GM18907 (cell line): ENCODE data around the gene XXYLT1.
A peak's percentile ranks its signal among the peaks of the same experiment; 100 is the strongest.
"Not testable (repeated sequence)": the region's sequence is repeated elsewhere in the genome, so short reads cannot be mapped to it uniquely, and the experiment has no call there.

ENCODE experiments used
- ATAC-seq: cut with Tn5 transposase; IDR thresholded peaks from one replicate; pipeline ENCODE4 v1.9.1; 2021; ENCODE audit warnings: mild to moderate bottlenecking, moderate library complexity; ENCODE audit not compliant: unreplicated experiment

The XXYLT1 gene, protein sequence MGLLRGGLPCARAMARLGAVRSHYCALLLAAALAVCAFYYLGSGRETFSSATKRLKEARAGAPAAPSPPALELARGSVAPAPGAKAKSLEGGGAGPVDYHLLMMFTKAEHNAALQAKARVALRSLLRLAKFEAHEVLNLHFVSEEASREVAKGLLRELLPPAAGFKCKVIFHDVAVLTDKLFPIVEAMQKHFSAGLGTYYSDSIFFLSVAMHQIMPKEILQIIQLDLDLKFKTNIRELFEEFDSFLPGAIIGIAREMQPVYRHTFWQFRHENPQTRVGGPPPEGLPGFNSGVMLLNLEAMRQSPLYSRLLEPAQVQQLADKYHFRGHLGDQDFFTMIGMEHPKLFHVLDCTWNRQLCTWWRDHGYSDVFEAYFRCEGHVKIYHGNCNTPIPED

DNA sequence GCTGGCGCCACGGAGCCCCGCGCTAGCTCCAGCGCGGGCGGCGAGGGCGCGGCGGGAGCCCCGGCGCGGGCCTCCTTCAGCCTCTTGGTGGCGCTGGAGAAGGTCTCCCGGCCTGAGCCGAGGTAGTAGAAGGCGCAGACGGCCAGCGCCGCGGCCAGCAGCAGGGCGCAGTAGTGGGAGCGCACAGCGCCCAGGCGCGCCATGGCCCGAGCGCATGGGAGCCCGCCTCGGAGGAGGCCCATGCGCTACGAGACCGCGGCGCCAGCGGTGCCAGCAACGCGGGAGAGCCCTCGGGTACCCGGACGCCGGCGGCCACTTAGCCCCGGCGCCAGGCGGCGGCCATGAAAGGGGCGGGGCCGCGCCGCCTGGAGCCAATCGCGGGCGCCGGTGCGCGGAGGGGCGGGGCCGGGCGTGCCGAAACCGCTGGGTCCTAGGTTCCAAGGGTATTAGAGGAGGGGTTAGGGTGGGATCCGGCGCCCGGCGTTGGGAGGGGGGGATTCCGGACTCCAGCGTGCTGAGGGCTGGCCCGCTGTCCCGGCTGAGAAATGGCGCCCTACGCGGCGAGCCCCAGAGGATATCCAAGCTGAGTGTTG, at the start of gene XXYLT1:
XXYLT1 (minus strand) TSS at position 343 of the 593 bp plus-strand sequence; CDS start at position 242, 101 bp downstream.
- peak; percentile 83 for ATAC-seq

DNA sequence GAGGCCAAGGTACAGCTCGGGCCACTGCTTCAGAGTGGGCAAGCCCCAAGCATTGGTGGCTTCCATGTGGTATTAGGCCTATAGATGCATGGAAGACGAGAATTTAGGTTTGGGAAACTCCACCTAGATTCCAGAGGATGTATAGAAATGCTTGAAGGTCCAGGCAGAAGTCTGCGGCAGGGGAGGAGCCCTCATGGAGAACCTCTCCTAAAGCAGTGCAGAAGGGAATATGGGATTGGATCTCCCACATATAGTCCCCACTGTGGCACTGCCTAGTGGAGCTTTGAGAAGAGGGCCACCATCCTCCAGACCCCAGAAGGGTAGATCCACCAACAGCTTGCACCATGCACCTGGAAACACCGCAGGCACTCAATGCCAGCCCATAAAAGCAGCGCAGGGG, 48.1 kb upstream of the XXYLT1 start:
- ATAC-seq = no peak

DNA sequence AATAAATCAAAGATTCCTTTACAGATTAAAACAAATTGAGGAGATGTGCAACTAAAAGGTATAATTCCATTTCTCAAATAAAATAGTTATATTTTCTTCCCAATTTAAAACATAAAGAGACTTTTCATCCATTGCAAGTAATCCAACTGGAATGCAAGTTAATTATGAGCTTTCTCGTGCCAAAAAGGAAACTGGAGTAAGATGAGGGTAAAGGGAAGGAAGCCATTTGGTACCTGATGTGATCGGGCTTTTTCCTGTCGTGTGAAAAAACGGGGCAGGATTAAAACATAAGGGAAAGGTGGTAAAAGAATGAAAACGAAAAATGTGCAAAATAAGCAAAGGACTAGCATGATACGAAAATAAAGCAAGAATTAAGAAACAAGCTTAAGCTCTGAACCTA, 41.8 kb upstream of the XXYLT1 start:
- no peak for ATAC-seq

DNA sequence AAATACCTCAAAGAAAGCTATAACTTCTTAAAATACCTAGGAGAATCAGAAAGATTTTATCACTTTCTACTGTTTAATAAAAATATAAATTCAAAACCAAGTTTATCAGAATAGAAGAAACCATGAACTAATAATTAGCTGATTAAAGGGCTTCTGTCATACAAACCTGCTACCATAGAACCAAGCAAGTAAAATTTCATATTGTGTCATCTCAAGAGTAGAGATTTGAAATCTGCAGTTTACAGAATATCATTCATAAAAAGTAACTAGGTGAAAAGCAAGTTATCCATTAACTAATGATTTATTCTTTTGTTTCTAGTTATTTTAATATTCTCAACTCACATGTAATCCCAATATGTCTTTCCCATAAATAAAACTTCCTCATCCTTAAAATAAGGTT, 36.8 kb upstream of the XXYLT1 start:
- no peak for ATAC-seq

DNA sequence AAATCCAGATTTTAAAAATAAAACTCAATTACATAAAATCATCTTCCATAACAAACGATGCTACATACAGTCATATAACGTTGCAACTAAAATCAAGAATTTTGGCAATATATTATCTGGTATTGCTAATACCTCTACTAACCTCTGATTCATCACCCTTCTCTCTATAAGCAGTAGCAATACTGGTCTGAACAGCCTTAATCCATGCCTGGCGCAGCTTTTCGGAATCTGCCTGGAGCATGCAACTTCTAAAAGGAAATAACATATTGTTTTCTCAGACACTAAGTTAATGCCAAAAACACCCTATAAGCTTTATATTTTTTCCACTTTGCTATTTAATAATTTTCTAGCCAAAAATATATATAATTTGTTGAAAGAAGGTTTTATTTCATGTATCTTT, 35.4 kb upstream of the XXYLT1 start:
- no peak for ATAC-seq

DNA sequence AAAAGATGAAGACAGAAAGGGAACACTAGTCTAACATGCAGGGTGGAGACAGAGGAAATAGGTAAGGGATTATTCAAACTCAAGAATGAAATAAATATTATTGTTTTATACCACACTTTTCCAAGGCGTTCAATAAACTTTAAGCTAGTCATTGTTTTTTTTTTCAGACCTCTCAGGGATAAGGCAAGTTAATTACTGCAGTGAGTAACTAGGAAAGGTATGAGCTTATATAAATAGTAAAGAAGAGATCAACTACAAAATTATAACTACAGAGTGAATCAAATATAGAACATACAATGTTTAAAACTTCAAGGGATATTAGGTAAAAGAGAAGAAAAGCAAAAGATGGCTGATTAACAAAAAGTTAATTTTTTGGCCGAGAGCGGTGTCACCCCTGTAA, 31.5 kb upstream of the XXYLT1 start:
- ATAC-seq = no peak

DNA sequence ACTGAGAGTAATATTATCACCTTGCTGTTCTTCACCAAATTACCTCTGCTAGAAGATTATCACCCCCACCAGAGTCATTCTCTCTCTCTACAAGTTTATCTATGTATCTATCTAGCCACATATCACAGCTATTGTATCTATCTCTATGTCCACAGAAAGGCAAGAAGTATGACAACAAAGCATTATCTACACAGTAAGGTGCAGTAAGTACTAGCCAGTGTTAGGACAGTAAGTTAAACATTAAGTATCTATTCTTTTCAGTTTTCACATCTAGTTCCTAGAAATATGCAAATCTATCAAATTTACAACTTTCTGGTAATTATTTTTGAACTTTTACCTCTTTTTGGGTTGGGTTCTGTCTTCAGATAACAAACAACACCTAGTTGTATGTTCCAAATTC, 26.5 kb upstream of the XXYLT1 start:
- ATAC-seq = peak; percentile 50

DNA sequence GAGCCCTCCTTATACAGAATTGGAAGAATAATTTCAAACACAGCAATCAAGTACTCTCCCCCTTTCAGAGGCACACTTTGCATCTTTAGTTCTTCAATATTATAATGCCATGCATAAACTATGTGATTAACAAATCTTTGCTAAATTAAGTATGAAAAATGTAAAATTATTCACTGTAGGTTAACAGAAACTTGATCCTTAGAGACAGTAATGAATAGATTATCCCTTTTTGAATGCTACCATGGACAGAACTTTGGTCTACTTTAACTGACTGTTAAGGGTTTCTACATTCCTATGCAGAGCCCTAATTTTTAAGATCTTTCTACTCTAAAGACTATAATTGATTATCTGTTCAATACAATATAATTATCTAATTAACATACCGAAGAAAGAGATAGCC, 25.7 kb upstream of the XXYLT1 start:
- no peak for ATAC-seq

DNA sequence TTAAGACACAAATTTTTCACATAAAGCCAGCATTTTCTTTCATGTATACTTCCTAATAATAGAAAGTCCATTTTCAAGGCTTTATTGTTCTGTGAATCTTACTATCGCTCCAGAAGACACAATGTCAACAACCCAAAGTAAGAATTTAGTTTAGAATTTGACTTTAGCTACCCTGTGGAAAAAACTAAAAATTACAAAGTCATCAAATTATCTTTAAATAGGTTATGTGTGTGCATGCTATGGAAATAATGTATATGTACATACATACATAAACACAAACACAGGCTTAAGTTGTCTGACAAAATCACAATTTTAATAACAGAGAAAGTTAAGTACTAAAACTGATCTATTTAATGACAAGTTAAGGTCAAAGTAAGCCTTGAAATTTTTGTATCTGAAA, 20.2 kb upstream of the XXYLT1 start:
- no peak for ATAC-seq

DNA sequence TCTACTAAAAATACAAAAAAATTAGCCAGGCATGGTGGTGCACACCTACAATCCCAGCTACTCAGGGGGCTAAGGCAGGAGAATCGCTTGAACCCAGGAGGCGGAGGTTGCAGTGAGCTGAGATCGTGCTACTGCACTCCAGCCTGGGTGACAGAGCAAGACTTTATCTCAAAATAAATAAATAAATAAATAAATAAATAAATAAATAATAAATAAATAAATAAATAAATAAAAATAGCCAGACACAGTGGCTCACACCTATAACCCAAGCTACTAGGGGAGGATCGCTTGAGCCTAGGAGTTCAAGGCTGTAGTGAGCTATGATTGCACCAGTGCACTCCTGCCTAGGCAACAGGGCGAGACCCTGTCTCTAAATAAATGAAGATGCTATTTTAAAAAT, 19.7 kb upstream of the XXYLT1 start:
- ATAC-seq = not testable (repeated sequence)

DNA sequence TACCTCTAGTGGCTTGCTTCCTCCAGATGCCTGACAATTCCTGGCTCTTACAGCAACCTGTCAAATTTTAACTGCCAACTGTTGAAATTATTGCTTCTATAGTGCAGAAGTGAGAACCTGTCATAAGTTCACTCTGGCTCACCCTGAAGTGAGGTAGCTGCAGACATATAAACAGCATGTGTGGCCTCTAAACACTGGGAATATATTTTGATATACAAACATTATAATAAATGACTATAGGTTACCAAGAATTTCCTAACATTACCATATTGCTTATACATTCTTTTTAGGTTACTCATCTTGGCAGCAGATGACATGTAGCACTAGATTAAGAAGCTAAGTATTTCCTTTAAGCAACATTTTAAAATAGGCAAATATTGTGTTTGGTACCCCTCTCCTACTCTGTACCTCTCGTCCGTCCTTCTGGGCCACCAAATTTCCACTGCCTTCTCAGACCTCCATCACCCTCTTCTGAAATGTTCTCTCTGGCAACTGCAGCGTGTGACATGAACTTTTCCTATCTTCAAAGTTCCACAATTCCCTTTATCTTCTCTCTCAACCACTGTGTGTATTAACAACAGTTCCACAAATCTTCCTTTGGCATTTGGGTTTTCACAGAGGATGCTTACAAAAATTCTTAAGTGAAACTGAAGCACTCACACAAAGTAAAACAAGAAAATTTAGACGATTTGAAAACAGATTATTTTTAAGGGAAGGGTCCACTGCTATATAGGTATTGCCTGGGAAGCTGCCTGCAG, 15.3 kb upstream of the XXYLT1 start:
- no peak for ATAC-seq

DNA sequence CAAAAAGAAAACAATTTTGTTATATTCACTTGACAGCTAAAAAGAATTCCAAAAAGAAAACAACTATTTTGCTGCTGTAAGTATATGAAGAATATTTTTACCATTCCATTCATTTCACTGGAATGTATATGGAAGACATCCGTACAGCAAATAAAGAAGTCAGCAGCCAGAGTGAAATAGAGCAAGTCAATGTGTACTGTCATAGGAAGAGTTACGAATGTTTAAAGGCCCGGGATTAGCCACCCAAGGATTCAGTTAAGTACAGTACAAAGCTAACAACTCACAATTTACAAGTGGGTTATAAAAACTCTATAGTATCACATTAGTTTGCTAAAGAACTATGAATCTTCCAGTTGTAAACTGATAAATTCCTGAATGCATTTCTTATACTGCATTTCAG, 14.4 kb upstream of the XXYLT1 start:
- ATAC-seq = no peak

DNA sequence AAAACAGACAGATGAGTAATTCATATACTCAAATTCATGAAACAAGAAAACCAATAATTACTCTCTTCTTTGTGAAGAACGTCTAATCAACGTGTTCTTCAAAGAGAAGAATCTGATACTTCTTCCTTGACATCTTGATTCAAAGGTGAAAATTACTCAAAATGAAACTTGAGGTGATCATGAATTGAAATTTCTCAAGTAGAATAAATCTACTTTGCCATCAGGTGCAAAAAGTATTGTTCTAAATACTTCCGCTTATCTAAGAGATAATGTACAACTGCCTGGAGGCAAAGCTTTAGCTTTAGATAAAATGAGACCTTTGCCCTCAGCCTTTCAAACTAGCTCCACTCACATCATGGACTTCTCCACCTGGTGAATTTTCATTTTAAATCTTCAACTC, 13.9 kb upstream of the XXYLT1 start:
- no peak for ATAC-seq

DNA sequence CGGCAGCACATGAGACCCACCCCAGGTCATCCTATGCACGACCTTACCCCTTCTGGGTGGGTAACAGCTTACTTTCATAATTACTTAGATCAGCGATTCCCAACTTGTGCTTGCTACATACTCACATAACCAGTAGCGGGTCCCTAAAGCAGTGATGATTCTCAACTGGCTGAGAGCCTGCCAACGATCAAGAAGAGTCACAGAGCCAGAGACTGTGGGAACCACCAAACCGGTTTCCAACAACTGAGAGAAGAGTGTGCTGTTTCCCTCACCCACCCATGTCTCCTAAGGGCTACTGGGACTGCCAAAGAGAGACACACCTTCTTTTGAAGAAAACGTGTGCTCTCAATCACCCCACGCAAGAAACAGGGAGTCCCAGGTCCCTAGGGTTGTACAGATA, 12.0 kb upstream of the XXYLT1 start:
- no peak for ATAC-seq

DNA sequence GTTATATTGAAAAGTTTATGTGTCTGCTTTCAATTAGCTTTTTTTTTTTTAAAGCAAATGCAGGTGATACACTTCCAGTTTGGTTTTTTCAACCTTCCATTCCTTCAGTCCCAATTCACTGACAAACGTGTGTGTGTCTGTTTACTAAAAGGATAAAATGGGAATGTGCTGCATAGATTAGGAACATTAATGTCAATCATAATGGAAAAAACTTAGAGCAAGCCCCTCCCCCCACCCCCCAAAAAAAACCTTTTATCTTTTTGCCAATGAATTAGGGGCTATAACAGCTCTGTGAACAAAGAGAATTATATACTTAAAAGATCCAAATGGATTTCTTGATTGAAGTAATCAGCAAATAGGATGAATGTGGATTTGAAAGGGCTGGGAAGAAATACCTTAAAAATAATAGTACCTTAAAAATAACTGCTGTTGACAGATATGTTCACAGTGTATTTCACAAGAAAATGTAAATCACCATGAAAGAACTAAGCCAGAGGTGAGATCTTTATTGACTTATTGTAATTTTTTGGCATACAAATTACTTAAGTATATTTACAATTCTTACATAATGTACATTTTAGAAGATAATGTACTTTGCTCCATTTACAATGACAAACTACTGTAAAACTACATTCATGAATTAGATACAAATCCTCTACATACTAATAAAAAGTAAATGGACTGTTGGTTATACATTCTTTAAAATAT, 3.5 kb upstream of the XXYLT1 start:
- no peak for ATAC-seq

DNA sequence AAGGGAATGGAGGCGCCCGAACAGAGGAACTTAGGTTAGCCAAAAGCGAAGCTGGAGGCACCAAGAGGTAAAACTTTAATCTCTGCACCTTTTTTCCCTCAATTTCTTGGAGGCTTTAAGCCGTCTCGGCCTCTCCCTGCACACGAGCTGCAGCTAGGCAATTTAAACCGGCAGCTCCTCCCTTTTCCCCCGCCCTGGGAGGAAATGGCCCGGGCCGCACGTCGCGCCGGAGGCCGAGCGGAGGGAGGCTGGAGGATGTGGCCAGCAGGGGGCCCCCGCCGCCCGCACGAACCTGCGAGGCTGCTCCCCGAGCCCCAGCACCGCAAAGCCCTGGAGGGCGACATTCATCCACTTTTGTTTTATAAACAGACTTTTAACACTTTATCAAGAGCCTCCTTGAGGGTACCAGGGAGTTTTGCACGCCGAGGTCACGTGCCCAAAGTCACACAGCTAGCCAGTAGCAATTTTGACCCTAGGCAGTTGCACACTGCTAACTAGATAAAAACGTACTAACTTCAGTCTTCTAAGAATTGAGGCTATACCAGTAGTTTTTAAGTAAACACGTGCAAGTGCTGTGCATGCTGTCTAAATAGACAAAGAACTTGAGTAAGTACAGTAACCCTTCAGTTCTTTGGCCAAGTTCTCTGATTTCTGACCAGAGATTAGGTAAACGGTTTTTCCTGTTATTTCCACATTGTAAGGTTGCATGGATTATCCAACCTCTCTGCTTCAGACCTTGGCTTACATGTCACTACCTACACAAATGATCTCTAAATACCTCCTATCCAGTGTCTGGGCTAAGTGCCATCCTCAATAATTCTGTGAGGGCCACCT, 668 bp upstream of the XXYLT1 start:
- peak; percentile 67 for ATAC-seq

DNA sequence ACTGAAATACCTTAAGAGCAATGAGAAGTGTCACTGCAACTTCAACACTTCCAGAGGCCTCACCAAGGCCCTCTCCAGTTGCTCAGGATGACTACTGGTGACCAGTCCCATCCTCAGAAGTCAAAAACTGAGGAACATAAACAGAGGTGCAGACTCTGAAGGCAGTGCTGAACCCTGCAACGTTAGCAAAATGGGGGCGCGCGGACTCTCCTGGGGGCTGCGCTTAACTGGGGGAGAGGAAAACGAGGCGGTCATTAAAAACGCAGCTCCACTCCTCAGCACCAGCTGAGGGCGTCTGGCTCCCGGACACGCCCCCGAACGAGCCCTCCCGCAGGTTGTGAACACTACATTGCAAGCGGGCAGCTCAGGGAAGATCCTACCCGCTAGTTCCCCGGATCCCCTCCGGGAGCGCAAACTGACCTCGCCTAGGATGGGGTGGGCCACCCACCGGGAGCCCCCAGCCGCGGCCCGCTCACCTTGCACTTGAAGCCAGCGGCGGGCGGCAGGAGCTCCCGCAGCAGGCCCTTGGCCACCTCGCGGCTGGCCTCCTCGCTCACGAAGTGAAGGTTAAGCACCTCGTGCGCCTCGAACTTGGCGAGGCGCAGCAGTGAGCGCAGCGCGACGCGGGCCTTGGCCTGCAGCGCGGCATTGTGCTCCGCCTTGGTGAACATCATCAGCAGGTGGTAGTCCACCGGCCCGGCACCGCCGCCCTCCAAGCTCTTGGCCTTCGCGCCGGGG, 711 bp downstream of the XXYLT1 start:
- peak; percentile 22 for ATAC-seq

DNA sequence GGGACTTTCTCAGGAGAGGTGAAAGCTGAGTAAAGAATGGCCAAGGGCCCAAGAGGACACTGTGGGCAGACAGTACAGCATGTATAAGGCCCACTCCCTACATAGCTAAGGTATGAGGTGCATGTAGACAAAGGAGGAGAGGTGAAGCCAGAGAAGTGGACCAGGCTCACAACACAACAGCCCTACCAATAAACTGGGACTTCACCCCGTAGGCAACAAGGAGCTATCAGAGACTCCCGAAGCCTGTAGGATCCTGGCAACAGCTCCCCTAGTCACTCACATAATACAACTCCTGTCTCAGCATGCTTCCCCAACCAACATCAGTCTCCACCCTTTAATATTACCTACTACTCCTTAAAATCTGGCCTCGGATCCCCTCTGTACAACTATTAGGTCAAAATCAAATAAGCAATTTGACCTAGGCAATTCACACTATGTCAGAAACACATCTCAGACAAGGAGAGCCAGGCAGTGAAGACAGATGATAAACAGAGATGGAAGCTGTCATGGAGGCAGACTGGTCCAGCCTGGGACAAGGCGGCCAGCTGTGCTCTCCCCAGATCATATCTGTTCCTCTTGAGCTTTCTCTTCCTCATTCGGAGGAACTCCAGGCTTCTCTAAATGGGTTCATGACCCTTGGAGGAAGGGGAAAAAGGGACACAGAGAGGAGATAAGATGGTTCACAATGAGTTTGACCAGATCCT, 1.4 kb downstream of the XXYLT1 start:
- no peak for ATAC-seq
